IMR-90 (cell line): ENCODE measurements around the gene RFC2. TPM values are rescaled to one million over a fixed set of nuclear protein-coding genes. Genes with fewer than 3 reads are reported as not detected.

Experiments
- ATAC-seq: fragments of 200-7000 bp; cut with Tn5 transposase; 2 replicates; pipeline ENCODE4 v1.9.1; 2020; ENCODE audit warnings: low read depth, mild to moderate bottlenecking, moderate library complexity
- BruUV-seq: library from RNA; stranded (reverse); fragments of 400-500 nt; replicated peaks from 2 replicates; lab custom pipeline; 2021; lab: Mats Ljungman, UMichigan
- CTCF ChIA-PET: fragments of 300-600 bp; formaldehyde crosslinking; extraction: SDS; loops from one replicate; lab custom pipeline; 2021; ENCODE audit warnings: antibody characterized with exemption; lab: Yijun Ruan, JAX
- POLR2A ChIA-PET: fragments of 300-600 bp; sonication (Branson Sonifier 250); formaldehyde crosslinking; loops from one replicate; lab custom pipeline; 2022; ENCODE audit warnings: antibody characterized with exemption; ENCODE audit not compliant: unreplicated experiment; lab: Charles Lee
- DNase-seq: peaks from one replicate; pipeline ENCODE4 v3.0.0; 2013
- H2AFZ ChIP-seq: replicated peaks from 2 replicates; pipeline ENCODE3; 2013; ENCODE audit warnings: low read length, mild to moderate bottlenecking; ENCODE audit not compliant: poor library complexity
- H2AK5ac ChIP-seq: 2 replicates; pipeline ENCODE4 v1.6.1; 2013; ENCODE audit warnings: low read depth, low read length, inconsistent platforms
- H2AK9ac ChIP-seq: replicated peaks from 2 replicates; pipeline ENCODE3; 2013; ENCODE audit warnings: mild to moderate bottlenecking, low read depth, low read length, moderate library complexity; ENCODE audit not compliant: poor library complexity
- H2BK120ac ChIP-seq: 2 replicates; pipeline ENCODE4 v1.6.1; 2013; ENCODE audit warnings: low read depth, low read length, inconsistent platforms
- H2BK15ac ChIP-seq: 3 replicates; pipeline ENCODE4 v1.6.1; 2013; ENCODE audit warnings: low read depth, low read length, inconsistent platforms
- H2BK20ac ChIP-seq: 2 replicates; pipeline ENCODE4 v1.6.1; 2013; ENCODE audit warnings: low read depth, mild to moderate bottlenecking, inconsistent platforms, low read length, moderate library complexity
- H2BK5ac ChIP-seq: 2 replicates; pipeline ENCODE4 v1.6.1; 2013; ENCODE audit warnings: mild to moderate bottlenecking, low read depth, low read length, inconsistent platforms; ENCODE audit not compliant: poor library complexity, severe bottlenecking
- H3K14ac ChIP-seq: replicated peaks from 2 replicates; pipeline ENCODE4 v1.6.1; 2013; ENCODE audit warnings: low read depth, low read length, inconsistent platforms
- H3K18ac ChIP-seq: 2 replicates; pipeline ENCODE4 v1.6.1; 2013; ENCODE audit warnings: low read depth, low read length, control low read depth
- H3K23ac ChIP-seq: 2 replicates; pipeline ENCODE4 v1.6.1; 2013; ENCODE audit warnings: low read depth, low read length, inconsistent platforms
- H3K27ac ChIP-seq: 2 replicates; pipeline ENCODE4 v1.5.1; 2013; ENCODE audit warnings: mild to moderate bottlenecking, control low read depth, low read length; ENCODE audit not compliant: insufficient read depth
- H3K27me3 ChIP-seq: 2 replicates; pipeline ENCODE4 v1.6.1; 2013; ENCODE audit warnings: low read length; ENCODE audit not compliant: control insufficient read depth, insufficient read depth
- H3K36me3 ChIP-seq: 2 replicates; pipeline ENCODE4 v1.6.1; 2013; ENCODE audit warnings: low read length, mixed read lengths; ENCODE audit not compliant: control insufficient read depth, insufficient read depth
- H3K4ac ChIP-seq: 2 replicates; pipeline ENCODE4 v1.6.1; 2013; ENCODE audit warnings: low read depth, low read length, inconsistent platforms
- H3K4me1 ChIP-seq: 2 replicates; pipeline ENCODE4 v1.6.1; 2013; ENCODE audit warnings: low read length, mixed read lengths; ENCODE audit not compliant: control insufficient read depth, insufficient read depth
- H3K4me2 ChIP-seq: 2 replicates; pipeline ENCODE4 v1.6.1; 2013; ENCODE audit warnings: low read depth, mild to moderate bottlenecking, control low read depth, low read length, moderate library complexity
- H3K4me3 ChIP-seq: 2 replicates; pipeline ENCODE4 v1.5.1; 2013; ENCODE audit warnings: low read depth, mild to moderate bottlenecking, control low read depth, low read length, moderate library complexity; ENCODE audit not compliant: insufficient read depth
- H3K56ac ChIP-seq: 2 replicates; pipeline ENCODE4 v1.6.1; 2013; ENCODE audit warnings: low read length, inconsistent platforms; ENCODE audit not compliant: insufficient read depth; ENCODE audit errors: extremely low read depth
- H3K79me1 ChIP-seq, 2 experiments: 2 replicates each; pipeline ENCODE4 v1.6.1; 2013; ENCODE audit warnings: low read length in 2 of 2, inconsistent platforms in 1 of 2, low read depth in 1 of 2
- H3K9ac ChIP-seq: 2 replicates; pipeline ENCODE4 v1.6.1; 2013; ENCODE audit warnings: low read depth, low read length, control low read depth
- H3K9me1 ChIP-seq: 2 replicates; pipeline ENCODE4 v1.6.1; 2013; ENCODE audit warnings: low read length, inconsistent platforms; ENCODE audit not compliant: insufficient read depth
- H3K9me3 ChIP-seq: 2 replicates; pipeline ENCODE4 v1.6.1; 2013; ENCODE audit warnings: low read length; ENCODE audit not compliant: control insufficient read depth, insufficient read depth
- H4K20me1 ChIP-seq: 2 replicates; pipeline ENCODE4 v1.6.1; 2013; ENCODE audit warnings: low read length, inconsistent platforms; ENCODE audit not compliant: insufficient read depth
- H4K5ac ChIP-seq: 2 replicates; pipeline ENCODE4 v1.6.1; 2013; ENCODE audit warnings: mild to moderate bottlenecking, low read depth, low read length, control low read depth
- H4K8ac ChIP-seq, 2 experiments: 2 replicates each; pipeline ENCODE4 v1.6.1; 2013; ENCODE audit warnings: low read depth in 2 of 2, low read length in 2 of 2, control low read depth in 1 of 2, inconsistent platforms in 1 of 2
- H4K91ac ChIP-seq: 2 replicates; pipeline ENCODE4 v1.6.1; 2013; ENCODE audit warnings: low read depth, low read length, inconsistent platforms; ENCODE audit not compliant: insufficient read depth
- CEBPB ChIP-seq: IDR thresholded peaks from 2 replicates; pipeline ENCODE4 v1.6.1; 2012; ENCODE audit warnings: low read depth, low read length, improper control_type of control experiment
- CHD1 ChIP-seq: IDR thresholded peaks from 2 replicates; pipeline ENCODE4 v1.6.1; 2012; ENCODE audit warnings: low read depth, low read length, improper control_type of control experiment
- FOS ChIP-seq: fragments of 150-350 bp; IDR thresholded peaks from 2 replicates; pipeline ENCODE4 v1.6.1; 2016; ENCODE audit warnings: low read depth, low read length
- MAFK ChIP-seq: IDR thresholded peaks from 2 replicates; pipeline ENCODE4 v1.6.1; 2012; ENCODE audit warnings: low read depth, low read length, improper control_type of control experiment
- NFE2L2 ChIP-seq: fragments of 150-350 bp; IDR thresholded peaks from 2 replicates; pipeline ENCODE4 v1.6.1; 2016; ENCODE audit warnings: low read depth, mild to moderate bottlenecking, low read length
- POLR2A ChIP-seq: IDR thresholded peaks from 2 replicates; pipeline ENCODE4 v1.6.1; 2012; ENCODE audit warnings: mild to moderate bottlenecking, low read depth, low read length
- RAD21 ChIP-seq: IDR thresholded peaks from 2 replicates; pipeline ENCODE4 v1.6.1; 2012; ENCODE audit warnings: low read length, improper control_type of control experiment
- RCOR1 ChIP-seq: IDR thresholded peaks from 2 replicates; pipeline ENCODE4 v1.6.1; 2012; ENCODE audit warnings: mild to moderate bottlenecking, low read length, improper control_type of control experiment; ENCODE audit not compliant: insufficient replicate concordance
- RFX5 ChIP-seq: IDR thresholded peaks from 2 replicates; pipeline ENCODE4 v1.8.0; 2012; ENCODE audit warnings: low read depth, mild to moderate bottlenecking, low read length, moderate library complexity
- SMC3 ChIP-seq: fragments of 150-350 bp; IDR thresholded peaks from 2 replicates; pipeline ENCODE4 v1.6.1; 2016; ENCODE audit warnings: low read depth, mild to moderate bottlenecking, antibody characterized with exemption, low read length, moderate library complexity
- USF2 ChIP-seq: fragments of 150-350 bp; IDR thresholded peaks from 2 replicates; pipeline ENCODE4 v1.6.1; 2017; ENCODE audit warnings: mild to moderate bottlenecking, antibody characterized with exemption, low read length, low read depth
- WGBS, 2 experiments: methylation state at CpG; one replicate each; pipeline versions ENCODE4 v1.1.5 to v1.1.7; 2013; ENCODE audit warnings: missing lambda C conversion rate in 2 of 2; ENCODE audit not compliant: insufficient read length in 1 of 2; ENCODE audit errors: extremely low coverage in 2 of 2; 5-methylcytosine and 5-hydroxymethylcytosine counted together
- dilution Hi-C: fragments of 300-500 bp; cut with HindIII; formaldehyde crosslinking; loops from one replicate; pipeline ENCODE4 v1.14.3; 2018; ENCODE audit warnings: low sequenced_read_pairs; ENCODE audit not compliant: unreplicated experiment
- in situ Hi-C: fragments of 300-500 bp; cut with MboI; formaldehyde crosslinking; loops from 3 replicates; pipeline ENCODE4 v1.14.3; 2019; ENCODE audit warnings: low sequenced_read_pairs, inconsistent platforms, mixed read lengths
- intact Hi-C: fragments of 100-400 bp; cut with micrococcal nuclease; formaldehyde crosslinking; loops from 2 replicates; pipeline ENCODE4 v1.10.0; 2022
- polyA plus RNA-seq, 3 experiments: library from polyadenylated mRNA; depleted of rRNA; stranded (reverse); fragments of >200 nt; gene quantifications; 2 replicates each; pipeline ENCODE4 v1.2.3, GENCODE V29; 2012; ENCODE audit warnings: low replicate concordance in 1 of 3
- total RNA-seq: library from RNA; depleted of rRNA; stranded (reverse); fragments of >200 nt; gene quantifications from 2 replicates; pipeline ENCODE4 v1.2.3, GENCODE V29; 2012
- TF ChIP-seq, protein P1 (sequence below): conservative IDR thresholded peaks from 2 replicates; pipeline ENCODE4 v1.5.1; 2012; ENCODE audit warnings: mild to moderate bottlenecking, low read depth, low read length, improper control_type of control experiment

The RFC2 gene
- total and polyA plus RNA-seq, 2 of the 4 experiments (the other 2 are of a cell fraction), result 25.2 to 37.8 TPM

DNA sequence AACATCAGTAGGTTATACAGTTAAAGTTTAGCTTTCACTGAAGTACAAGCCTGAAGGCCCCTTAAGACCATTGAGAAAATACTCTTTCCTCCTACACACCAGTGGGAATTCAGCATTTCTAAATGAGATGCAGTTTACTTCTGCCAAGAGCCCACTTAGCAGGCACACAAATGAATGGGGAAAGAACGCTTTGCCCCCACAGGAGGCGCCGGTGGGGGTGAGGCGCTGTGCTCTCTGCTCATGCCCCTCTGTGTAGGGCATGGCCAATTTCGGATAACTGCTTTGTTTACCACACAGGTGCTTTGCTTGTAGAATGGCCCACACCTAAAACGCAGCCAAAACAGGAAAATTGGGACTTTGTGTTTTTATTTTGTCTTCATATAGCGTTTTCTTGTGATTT, 60.3 kb downstream of the RFC2 start:
- no peaks in the 10 kb centered on the region for H3K9me3 ChIP-seq
- H3K9me1 ChIP-seq, result no peaks in the 10 kb centered on the region
- no peak overlapping the region for H4K8ac ChIP-seq
- ATAC-seq (no peak), DNase-seq (no peak)
- intact Hi-C loops (no loop called here), dilution Hi-C loops (no loop called here), in situ Hi-C loops (no loop called here)
- ChIA-PET CTCF (no interaction called here), POLR2A (no interaction called here)
- TF ChIP-seq SMC3, result no peak
- no peak for TF ChIP-seq RCOR1
- TF ChIP-seq CEBPB, result no peak
- no peak for TF ChIP-seq USF2
- no peak for TF ChIP-seq FOS
- TF ChIP-seq RAD21, result no peak
- no peak for TF ChIP-seq MAFK
- TF ChIP-seq, protein P1, sequence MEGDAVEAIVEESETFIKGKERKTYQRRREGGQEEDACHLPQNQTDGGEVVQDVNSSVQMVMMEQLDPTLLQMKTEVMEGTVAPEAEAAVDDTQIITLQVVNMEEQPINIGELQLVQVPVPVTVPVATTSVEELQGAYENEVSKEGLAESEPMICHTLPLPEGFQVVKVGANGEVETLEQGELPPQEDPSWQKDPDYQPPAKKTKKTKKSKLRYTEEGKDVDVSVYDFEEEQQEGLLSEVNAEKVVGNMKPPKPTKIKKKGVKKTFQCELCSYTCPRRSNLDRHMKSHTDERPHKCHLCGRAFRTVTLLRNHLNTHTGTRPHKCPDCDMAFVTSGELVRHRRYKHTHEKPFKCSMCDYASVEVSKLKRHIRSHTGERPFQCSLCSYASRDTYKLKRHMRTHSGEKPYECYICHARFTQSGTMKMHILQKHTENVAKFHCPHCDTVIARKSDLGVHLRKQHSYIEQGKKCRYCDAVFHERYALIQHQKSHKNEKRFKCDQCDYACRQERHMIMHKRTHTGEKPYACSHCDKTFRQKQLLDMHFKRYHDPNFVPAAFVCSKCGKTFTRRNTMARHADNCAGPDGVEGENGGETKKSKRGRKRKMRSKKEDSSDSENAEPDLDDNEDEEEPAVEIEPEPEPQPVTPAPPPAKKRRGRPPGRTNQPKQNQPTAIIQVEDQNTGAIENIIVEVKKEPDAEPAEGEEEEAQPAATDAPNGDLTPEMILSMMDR, result no peak
- no peak for TF ChIP-seq NFE2L2
- no peak for TF ChIP-seq CHD1
- no peak for TF ChIP-seq RFX5
- no peak for TF ChIP-seq POLR2A
- 95% methylated on average over 4 of the region's 7 CpGs; no CpG with 5 or more reads in 1 of the 2 experiments for WGBS, 2 experiments
- no peak overlapping the region for H3K23ac ChIP-seq
- BruUV-seq, result no TSS peak
- no peak overlapping the region for H4K91ac ChIP-seq
- peaks cover 61% of the 10 kb centered on the region for H3K36me3 ChIP-seq
- H2AFZ ChIP-seq, result no peak overlapping the region
- H4K20me1 ChIP-seq, result peaks cover 33% of the 10 kb centered on the region
- H2AK9ac ChIP-seq, result no peak overlapping the region
- H3K27me3 ChIP-seq, result no peaks in the 10 kb centered on the region
- no peak overlapping the region for H4K5ac ChIP-seq
- no peak overlapping the region for H3K4me3 ChIP-seq
- no peak overlapping the region for H2AK5ac ChIP-seq
- no peak overlapping the region for H3K4me2 ChIP-seq
- H2BK120ac ChIP-seq, result no peak overlapping the region
- H3K79me1 ChIP-seq, result peaks cover 22 to 47% of the 10 kb centered on the region in 2 experiments
- no peak overlapping the region for H3K18ac ChIP-seq
- H2BK15ac ChIP-seq, result no peak overlapping the region
- H2BK20ac ChIP-seq, result no peak overlapping the region
- H3K56ac ChIP-seq, result no peak overlapping the region
- no peak overlapping the region for H3K4ac ChIP-seq
- H3K4me1 ChIP-seq, result no peaks in the 10 kb centered on the region
- H2BK5ac ChIP-seq, result no peak overlapping the region
- H3K9ac ChIP-seq, result no peak overlapping the region
- H3K14ac ChIP-seq, result no peak overlapping the region
- H3K27ac ChIP-seq, result no peak overlapping the region
